Stimulated activated naive CD8-positive, alpha-beta T cell treated with anti-CD3 and anti-CD28 coated beads, Interleukin-15, Interleukin-2, amounts not matched to agents 100 ng/mL and 50 ng/mL, for 24 hours (primary cell): ENCODE results near the gene PDE4D.

Source experiments
- H3K27ac Mint-ChIP-seq: one replicate; pipeline ENCODE4 v1.8.0; 2021; ENCODE audit warnings: mild to moderate bottlenecking, mixed read lengths
- H3K27me3 Mint-ChIP-seq: one replicate; pipeline ENCODE4 v1.8.0; 2021; ENCODE audit warnings: mixed read lengths
- H3K36me3 Mint-ChIP-seq: one replicate; pipeline ENCODE4 v1.8.0; 2021; ENCODE audit warnings: low read depth, mixed read lengths
- H3K4me1 Mint-ChIP-seq: one replicate; pipeline ENCODE4 v1.8.0; 2021; ENCODE audit warnings: low read depth, mixed read lengths
- H3K4me3 Mint-ChIP-seq: one replicate; pipeline ENCODE4 v1.8.0; 2021; ENCODE audit warnings: mild to moderate bottlenecking, mixed read lengths
- H3K9me3 Mint-ChIP-seq: one replicate; pipeline ENCODE4 v1.8.0; 2021; ENCODE audit warnings: mixed read lengths

Gene PDE4D

GRCh38 chr5:59279979-59280378 is 613.5 kb downstream of the PDE4D start:
- no peaks in the 10 kb centered on the region for H3K36me3 Mint-ChIP-seq
- H3K27ac Mint-ChIP-seq = no peak overlapping the region
- no peak overlapping the region for H3K4me3 Mint-ChIP-seq

GRCh38 chr5:59276917-59277372 is 616.6 kb downstream of the PDE4D start:
- H3K36me3 Mint-ChIP-seq = no peaks in the 10 kb centered on the region
- H3K27me3 Mint-ChIP-seq = peaks cover 32% of the 10 kb centered on the region
- no peak overlapping the region for H3K4me3 Mint-ChIP-seq
- no peaks in the 10 kb centered on the region for H3K9me3 Mint-ChIP-seq
- H3K27ac Mint-ChIP-seq = no peak overlapping the region
- peaks cover 15% of the 10 kb centered on the region for H3K4me1 Mint-ChIP-seq

More at GRCh38 chr5:59279979-59280378, 613.5 kb downstream of the PDE4D start:
- Mint-ChIP-seq H3K27me3 (peaks cover 26% of the 10 kb centered on the region), H3K9me3 (no peaks in the 10 kb centered on the region), H3K4me1 (peaks cover 14% of the 10 kb centered on the region)

GRCh38 chr5:59276325-59276675 is 617.2 kb downstream of the PDE4D start:
- H3K4me3 Mint-ChIP-seq = no peak overlapping the region

GRCh38 chr5:59275510-59276324 is 617.8 kb downstream of the PDE4D start:
- H3K9me3 Mint-ChIP-seq = no peaks in the 10 kb centered on the region
- no peak overlapping the region for H3K27ac Mint-ChIP-seq
- no peaks in the 10 kb centered on the region for H3K36me3 Mint-ChIP-seq
- H3K4me3 Mint-ChIP-seq = peak overlapping the region; percentile 57
- H3K27me3 Mint-ChIP-seq = peaks cover 32% of the 10 kb centered on the region
- peaks cover 15% of the 10 kb centered on the region for H3K4me1 Mint-ChIP-seq

More at GRCh38 chr5:59276325-59276675, 617.2 kb downstream of the PDE4D start:
- no peaks in the 10 kb centered on the region for H3K36me3 Mint-ChIP-seq
- peaks cover 34% of the 10 kb centered on the region for H3K27me3 Mint-ChIP-seq
- no peak overlapping the region for H3K27ac Mint-ChIP-seq
- H3K4me1 Mint-ChIP-seq = peaks cover 15% of the 10 kb centered on the region
- no peaks in the 10 kb centered on the region for H3K9me3 Mint-ChIP-seq

- H3K4me3 Mint-ChIP-seq = peak overlapping the region; percentile 57
- H3K4me1 Mint-ChIP-seq = peaks cover 15% of the 10 kb centered on the region
- H3K36me3 Mint-ChIP-seq = no peaks in the 10 kb centered on the region
- no peaks in the 10 kb centered on the region for H3K9me3 Mint-ChIP-seq
- peaks cover 32% of the 10 kb centered on the region for H3K27me3 Mint-ChIP-seq
- H3K27ac Mint-ChIP-seq = no peak overlapping the region
Measured at GRCh38 chr5:59275170-59275509, 618.4 kb downstream of the PDE4D start.

- Mint-ChIP-seq H3K4me3 (no peak overlapping the region), H3K4me1 (peaks cover 15% of the 10 kb centered on the region), H3K27me3 (peaks cover 32% of the 10 kb centered on the region), H3K9me3 (no peaks in the 10 kb centered on the region), H3K36me3 (no peaks in the 10 kb centered on the region), H3K27ac (no peak overlapping the region)
Measured at GRCh38 chr5:59274106-59274636, 619.4 kb downstream of the PDE4D start.

GRCh38 chr5:59272809-59273427 is 620.6 kb downstream of the PDE4D start:
- Mint-ChIP-seq H3K27ac (no peak overlapping the region), H3K4me1 (peaks cover 15% of the 10 kb centered on the region), H3K4me3 (no peak overlapping the region), H3K27me3 (peaks cover 28% of the 10 kb centered on the region), H3K36me3 (no peaks in the 10 kb centered on the region), H3K9me3 (no peaks in the 10 kb centered on the region)

GRCh38 chr5:59268756-59269415 is 624.6 kb downstream of the PDE4D start:
- peaks cover 9% of the 10 kb centered on the region for H3K27me3 Mint-ChIP-seq
- H3K36me3 Mint-ChIP-seq = no peaks in the 10 kb centered on the region
- no peaks in the 10 kb centered on the region for H3K9me3 Mint-ChIP-seq
- no peaks in the 10 kb centered on the region for H3K4me1 Mint-ChIP-seq
- no peak overlapping the region for H3K4me3 Mint-ChIP-seq
- H3K27ac Mint-ChIP-seq = no peak overlapping the region

- H3K36me3 Mint-ChIP-seq = no peaks in the 10 kb centered on the region
- no peak overlapping the region for H3K4me3 Mint-ChIP-seq
- H3K9me3 Mint-ChIP-seq = no peaks in the 10 kb centered on the region
- peaks cover 3% of the 10 kb centered on the region for H3K27me3 Mint-ChIP-seq
- no peaks in the 10 kb centered on the region for H3K4me1 Mint-ChIP-seq
- no peak overlapping the region for H3K27ac Mint-ChIP-seq
Measured at GRCh38 chr5:59267033-59267432, 626.5 kb downstream of the PDE4D start.

- Mint-ChIP-seq H3K4me1 (no peaks in the 10 kb centered on the region), H3K4me3 (no peak overlapping the region), H3K27me3 (peaks cover 2% of the 10 kb centered on the region), H3K27ac (no peak overlapping the region), H3K9me3 (no peaks in the 10 kb centered on the region), H3K36me3 (no peaks in the 10 kb centered on the region)
Measured at GRCh38 chr5:59266410-59266809, 627.1 kb downstream of the PDE4D start.

- Mint-ChIP-seq H3K27me3 (peaks cover 5% of the 10 kb centered on the region), H3K4me1 (no peaks in the 10 kb centered on the region), H3K9me3 (no peaks in the 10 kb centered on the region), H3K4me3 (no peak overlapping the region), H3K36me3 (no peaks in the 10 kb centered on the region), H3K27ac (no peak overlapping the region)
Measured at GRCh38 chr5:59264639-59265245, 628.8 kb downstream of the PDE4D start.

GRCh38 chr5:59264013-59264412 is 629.5 kb downstream of the PDE4D start:
- Mint-ChIP-seq H3K36me3 (no peaks in the 10 kb centered on the region), H3K4me1 (no peaks in the 10 kb centered on the region), H3K9me3 (no peaks in the 10 kb centered on the region), H3K27me3 (peaks cover 5% of the 10 kb centered on the region), H3K4me3 (no peak overlapping the region), H3K27ac (no peak overlapping the region)

GRCh38 chr5:59261969-59262368 is 631.6 kb downstream of the PDE4D start:
- Mint-ChIP-seq H3K27me3 (peaks cover 10% of the 10 kb centered on the region), H3K27ac (no peak overlapping the region), H3K4me3 (no peak overlapping the region), H3K9me3 (no peaks in the 10 kb centered on the region), H3K36me3 (no peaks in the 10 kb centered on the region), H3K4me1 (no peaks in the 10 kb centered on the region)

- Mint-ChIP-seq H3K27me3 (peaks cover 10% of the 10 kb centered on the region), H3K4me3 (no peak overlapping the region), H3K9me3 (no peaks in the 10 kb centered on the region), H3K4me1 (no peaks in the 10 kb centered on the region), H3K27ac (no peak overlapping the region), H3K36me3 (no peaks in the 10 kb centered on the region)
Measured at GRCh38 chr5:59260973-59261372, 632.6 kb downstream of the PDE4D start.

- H3K27ac Mint-ChIP-seq = no peak overlapping the region
- H3K4me1 Mint-ChIP-seq = no peaks in the 10 kb centered on the region
- no peak overlapping the region for H3K4me3 Mint-ChIP-seq
- H3K9me3 Mint-ChIP-seq = no peaks in the 10 kb centered on the region
- peaks cover 10% of the 10 kb centered on the region for H3K27me3 Mint-ChIP-seq
- no peaks in the 10 kb centered on the region for H3K36me3 Mint-ChIP-seq
Measured at GRCh38 chr5:59260200-59260599, 633.3 kb downstream of the PDE4D start.
